Astrocyte of the hippocampus (primary cell): ENCODE measurements around the gene CSMD2.

ENCODE experiments used
- DNase-seq: peaks from one replicate; pipeline ENCODE4 v3.0.0; 2011; ENCODE audit warnings: low read depth, low spot score

CSMD2 gene

DNA sequence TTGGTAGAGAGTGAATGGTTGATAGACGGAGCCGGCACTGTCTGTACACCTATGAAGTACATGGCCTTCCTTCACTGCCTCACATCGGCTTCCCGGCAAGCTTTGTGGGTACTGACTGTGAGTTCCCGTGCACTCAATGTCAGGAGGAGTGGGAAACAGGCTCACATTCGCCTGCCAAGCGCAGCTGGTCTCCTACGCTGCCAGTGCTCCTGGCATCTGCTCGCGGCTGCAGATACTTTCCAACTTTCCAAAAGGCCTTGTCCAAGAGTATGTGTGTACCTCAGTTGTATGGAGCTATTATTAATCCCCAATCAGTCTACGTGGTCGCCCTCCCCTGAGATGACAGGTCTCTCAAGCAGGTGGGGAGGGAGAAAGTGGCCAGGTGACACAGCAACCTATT, 511.8 kb downstream of the CSMD2 start:
- DNase-seq, result no peak

DNA sequence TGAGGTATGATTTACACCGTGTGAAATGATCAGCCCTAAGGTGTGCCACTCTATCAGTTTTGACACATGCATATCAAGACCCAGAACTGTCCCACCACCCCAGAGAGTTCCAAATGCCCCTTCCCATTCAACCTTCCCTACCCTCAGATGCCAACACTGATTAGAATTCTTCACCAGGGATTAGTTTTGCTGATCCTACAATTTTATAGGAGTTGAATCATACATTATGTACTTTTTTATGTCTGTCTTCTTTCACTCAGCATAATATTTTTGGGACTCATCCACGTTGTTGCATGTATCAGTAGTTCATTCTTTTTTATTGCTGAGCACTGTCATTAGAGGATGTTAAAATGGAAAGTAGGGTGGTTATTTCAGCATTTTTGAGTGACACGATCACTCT, 514.3 kb downstream of the CSMD2 start:
- DNase-seq, result no peak

DNA sequence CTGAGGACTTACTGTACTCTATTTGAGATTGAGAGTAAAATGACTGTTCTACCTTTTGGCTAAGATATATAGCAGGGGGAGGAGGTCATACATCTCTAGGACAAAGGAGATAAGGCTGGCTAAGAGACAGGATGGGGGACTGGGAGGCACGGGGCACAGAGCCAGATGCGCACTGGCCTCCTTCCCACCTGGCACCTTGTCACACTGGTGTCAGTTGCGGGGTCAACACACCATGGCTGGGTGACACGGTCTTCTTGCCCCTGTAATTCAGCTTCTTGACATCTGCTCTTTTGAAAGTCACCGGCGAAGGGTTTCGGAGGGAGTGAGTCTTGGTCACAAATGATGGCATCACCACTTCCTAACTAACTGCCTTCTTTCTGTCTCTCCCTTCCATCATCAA, 515.3 kb downstream of the CSMD2 start:
- no peak for DNase-seq

DNA sequence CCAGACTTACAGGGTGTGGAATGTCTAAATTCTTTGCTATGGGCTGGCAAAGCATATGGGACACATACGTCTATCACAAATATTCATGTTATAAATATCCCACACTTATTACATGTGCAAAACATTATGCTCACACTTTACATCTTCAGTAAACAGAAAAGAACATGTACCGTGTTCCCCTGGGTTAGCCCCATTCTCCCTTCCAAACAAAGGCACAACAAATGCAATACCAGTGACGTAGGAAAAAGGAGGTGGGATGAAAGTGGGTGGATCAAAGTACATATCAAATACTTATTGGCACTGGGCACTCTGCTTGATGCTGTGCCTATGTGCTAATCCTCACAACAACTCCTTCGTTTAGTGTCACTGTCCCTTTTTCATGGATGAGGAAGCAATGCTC, 521.8 kb downstream of the CSMD2 start:
- no peak for DNase-seq

DNA sequence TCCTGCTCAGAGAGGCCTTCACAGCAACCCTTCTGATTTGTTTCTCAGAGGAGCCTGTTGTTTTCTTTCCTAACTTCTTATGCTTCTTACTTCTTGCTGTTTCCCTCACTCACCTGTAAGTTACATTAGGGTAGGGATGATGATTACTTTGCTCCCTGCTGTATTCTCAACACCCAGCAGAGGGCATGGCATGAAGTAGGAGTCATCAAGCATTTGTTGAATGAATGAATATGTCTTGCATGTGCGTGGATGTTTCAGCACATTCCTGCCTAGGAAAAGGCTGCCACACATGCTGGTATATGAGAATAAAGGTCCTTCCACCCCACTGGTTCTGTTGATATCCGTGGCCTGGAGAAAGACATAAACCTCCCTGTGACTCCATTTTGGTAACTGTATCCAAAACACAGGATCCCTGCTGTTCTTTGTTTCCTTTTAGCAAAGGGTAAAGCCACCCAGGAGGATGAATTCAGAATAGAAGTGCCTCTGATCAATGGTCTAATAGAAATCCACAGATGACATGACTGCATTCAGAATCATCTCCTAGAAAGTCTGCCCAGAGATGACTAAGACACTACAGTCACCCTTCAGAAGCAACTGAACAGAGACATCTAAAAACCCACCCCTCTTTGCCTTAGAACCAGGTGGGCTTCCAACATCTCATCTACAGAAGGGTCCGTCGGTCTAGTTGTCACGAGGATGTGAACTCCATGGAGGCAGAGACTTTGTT, 523.8 kb downstream of the CSMD2 start:
- DNase-seq, result peak; percentile 57

DNA sequence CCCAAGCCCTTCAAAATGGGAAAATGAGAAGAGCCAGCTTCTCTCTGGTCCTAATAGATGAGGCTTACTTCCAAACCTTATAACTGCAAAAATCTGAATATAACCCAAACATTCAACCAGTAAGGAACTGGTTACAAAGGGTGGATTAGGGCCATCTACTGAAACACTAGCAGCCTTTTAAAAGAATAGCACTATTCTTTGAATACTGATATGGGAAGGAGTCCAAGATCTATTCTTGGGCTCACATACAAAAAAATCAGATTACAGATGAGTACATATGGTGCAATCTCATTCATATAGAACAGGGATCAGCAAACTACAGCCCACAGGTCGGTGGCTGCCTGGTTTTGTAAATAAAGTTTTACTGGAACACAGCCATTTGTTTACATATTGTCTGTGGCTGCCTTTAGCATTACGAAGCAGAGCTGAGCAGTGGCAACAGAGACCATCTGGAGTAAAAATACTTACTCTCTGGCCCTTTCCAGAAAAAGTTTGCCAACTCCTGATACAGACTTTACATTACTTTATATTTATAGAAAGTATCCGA, 524.8 kb downstream of the CSMD2 start:
- DNase-seq, result peak; percentile 39

DNA sequence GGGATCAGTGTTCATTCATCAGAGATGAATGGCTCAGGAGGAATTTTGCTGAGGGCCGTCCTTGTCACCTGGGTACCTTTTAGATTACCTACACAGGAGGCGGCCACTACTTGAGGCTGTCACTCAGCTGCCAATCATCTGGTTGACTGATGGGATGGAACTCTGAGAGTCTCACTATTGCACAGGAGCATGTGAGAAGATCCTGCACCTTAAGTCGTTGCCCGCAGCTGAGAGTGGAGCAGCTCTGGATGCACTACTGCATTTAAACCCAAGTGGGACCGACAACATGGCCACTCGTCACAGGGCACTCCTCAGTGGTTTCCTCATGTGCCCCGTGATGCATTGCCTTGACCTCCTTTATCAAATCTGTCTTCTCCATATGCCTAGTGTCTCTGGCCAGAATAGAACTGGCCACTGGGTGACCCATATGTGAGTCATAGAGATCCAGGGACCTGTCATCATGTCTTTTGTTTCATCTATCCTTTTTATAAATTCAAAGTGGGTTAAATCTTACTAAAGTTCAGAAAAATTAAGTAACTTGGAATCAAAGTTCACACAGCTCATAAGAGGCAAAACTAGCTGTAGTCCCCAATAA, 527.1 kb downstream of the CSMD2 start:
- DNase-seq, result no peak

DNA sequence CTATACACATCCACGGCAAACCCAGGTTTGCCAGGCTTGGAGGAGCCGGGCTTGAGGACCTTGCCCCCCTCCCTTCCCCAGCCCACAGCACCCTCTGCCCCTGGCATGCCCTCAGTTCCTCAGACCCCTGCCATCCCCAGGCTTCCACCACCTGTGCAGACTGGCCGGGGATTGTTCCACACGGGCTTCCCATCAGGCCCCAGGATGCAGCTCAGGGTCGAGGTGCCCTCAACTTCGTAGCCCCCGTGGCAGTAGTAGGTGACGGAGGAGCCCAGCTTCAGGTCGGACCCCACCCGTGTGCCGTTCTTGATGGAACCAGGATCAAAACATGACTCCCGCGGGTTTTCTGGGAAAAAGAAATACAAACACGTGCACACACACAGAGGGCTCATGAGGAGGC, 528.8 kb downstream of the CSMD2 start:
- no peak for DNase-seq

DNA sequence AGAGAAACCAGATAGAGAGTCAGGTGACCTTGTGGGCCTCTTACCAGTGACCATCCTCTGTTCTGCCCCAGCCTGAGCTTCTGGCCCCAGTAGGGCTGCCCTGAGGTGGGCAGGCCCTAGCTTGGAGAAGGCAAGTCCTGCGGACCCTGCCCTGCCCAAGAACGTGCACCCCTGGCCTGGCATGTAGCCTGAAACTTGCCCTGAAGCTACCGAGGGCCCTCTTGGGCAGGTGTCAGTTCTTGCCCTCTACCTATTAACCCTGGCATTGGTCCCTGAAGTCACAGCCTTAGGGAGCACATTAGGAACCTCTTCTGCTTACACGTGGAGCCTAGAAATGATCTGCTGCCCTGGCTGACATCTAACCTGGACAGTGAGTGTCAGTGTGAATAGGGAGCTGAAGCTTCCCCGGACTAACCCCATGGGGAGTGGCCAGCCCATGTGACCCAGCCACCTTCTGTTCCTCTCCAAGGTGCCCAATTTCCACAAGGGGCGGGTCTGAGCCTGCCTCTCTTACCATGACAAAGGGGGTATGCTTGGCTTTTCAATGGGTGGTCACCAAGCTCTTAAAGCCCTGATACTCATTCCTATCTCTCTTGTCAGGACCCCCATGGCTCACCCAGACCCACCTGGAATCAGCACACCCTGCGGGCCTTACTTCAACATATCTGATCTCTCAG, 529.6 kb downstream of the CSMD2 start:
- DNase-seq, result no peak

DNA sequence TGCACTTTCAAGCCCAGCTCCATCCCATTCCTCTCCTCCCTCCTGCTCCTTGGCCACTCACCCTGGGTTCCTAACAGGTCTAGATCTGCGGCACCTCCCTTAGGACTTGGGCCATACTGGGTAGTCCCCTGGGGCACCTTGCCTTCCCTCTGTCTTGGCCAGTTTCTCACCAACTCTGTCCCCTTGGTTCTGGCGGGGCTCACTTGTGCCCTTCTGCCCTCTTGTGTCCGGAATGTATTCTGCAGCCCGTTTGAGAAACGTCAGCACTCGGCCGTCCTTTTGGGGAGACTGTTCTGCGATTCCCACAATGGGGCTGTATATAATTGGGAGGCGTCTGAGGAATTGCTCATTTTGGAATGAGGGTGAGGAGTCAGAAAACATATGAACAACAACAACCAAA, 530.2 kb downstream of the CSMD2 start:
- DNase-seq, result peak; percentile 56

DNA sequence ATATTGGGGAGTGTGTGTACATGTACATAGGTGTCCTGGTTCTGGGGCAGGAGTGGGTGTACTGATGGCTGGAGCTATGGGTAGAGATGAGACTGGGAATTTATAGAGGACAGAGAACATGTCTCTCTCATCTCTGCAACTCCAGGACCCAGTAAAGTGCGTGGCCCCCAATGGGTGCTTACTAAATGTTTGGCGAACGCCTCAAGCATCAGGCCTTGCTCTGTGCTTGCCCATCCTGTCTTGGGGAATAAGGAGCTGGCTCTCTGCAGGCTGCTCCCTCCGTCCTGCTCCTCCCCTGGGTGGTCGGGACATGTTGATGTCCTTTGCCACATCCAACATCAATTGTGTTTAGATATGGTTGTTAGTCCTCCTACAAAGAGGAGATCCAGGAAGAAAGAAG, 530.9 kb downstream of the CSMD2 start:
- DNase-seq, result no peak

DNA sequence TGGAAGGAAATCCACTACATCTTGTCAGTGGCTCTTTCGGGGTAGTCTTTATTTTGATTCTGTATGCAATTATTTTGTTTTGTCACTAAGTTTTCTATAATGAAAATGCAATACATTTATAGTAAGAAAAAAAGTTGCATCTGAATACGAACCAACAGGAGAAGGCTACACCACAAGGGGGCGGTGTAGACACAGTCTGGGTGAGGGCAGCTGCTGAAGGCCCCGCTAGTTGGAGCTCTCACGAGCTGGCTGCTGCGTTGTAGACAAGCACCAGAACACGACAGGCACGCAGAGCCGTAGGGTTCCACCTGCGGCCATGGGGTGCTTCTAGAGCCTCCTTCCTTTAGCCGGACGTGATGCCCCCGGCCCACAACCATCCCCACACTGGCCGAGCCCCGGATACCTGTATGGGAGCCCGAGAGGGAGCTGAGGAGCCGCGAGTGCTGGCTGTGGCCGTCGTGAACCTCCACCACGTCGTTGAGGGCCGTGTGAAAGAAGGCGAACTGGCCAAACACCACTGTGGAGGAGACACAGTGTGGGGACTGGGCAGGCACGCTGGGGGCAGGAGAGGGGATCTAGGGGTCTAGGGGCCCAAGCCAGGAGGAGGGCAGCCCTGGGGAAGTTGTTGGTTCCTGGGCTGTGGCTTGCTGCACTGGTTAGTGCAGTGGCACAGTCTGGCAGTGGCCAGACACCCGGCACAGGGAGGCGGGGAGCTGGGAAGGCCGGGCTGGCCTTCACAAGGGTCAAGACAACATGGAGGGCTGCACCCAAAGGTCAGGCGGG, 531.8 kb downstream of the CSMD2 start:
- DNase-seq, result peak; percentile 94

DNA sequence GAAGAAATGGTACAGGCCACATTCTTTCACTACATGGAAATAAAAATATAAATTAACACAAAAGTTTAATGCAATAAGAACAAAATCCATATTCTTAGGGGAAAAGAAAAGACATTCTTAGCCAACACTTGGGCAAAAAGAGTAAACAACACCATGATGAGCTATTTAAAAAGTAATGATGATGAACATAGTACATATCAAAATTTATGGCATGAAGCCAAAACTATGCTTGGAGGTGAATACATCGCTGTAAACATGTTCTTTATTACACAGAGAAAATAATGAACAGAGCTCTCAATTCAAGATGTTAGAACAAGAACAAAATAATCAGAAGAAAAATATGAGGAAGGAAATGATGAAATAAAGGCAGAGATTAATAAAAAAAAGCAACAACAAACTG, 534.3 kb downstream of the CSMD2 start:
- no peak for DNase-seq

DNA sequence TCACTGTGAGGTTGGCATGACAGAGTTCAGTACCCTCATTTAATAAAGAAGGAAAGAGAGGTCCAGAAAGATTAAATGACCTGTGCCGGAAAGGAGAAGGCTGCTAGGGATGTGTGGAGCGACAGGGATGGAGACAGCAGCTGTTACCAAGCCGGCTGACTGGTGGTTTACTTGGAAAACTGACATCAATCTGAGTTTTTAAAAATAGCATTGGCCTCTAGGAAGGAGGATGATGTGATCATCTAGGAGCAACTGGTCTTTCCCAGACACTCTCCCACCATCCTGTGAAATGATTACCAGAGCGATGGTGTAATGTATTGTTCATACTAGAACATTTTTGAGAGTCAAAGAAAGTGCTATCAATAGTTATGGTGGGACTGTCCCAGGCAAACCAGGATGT, 538.2 kb downstream of the CSMD2 start:
- no peak for DNase-seq

DNA sequence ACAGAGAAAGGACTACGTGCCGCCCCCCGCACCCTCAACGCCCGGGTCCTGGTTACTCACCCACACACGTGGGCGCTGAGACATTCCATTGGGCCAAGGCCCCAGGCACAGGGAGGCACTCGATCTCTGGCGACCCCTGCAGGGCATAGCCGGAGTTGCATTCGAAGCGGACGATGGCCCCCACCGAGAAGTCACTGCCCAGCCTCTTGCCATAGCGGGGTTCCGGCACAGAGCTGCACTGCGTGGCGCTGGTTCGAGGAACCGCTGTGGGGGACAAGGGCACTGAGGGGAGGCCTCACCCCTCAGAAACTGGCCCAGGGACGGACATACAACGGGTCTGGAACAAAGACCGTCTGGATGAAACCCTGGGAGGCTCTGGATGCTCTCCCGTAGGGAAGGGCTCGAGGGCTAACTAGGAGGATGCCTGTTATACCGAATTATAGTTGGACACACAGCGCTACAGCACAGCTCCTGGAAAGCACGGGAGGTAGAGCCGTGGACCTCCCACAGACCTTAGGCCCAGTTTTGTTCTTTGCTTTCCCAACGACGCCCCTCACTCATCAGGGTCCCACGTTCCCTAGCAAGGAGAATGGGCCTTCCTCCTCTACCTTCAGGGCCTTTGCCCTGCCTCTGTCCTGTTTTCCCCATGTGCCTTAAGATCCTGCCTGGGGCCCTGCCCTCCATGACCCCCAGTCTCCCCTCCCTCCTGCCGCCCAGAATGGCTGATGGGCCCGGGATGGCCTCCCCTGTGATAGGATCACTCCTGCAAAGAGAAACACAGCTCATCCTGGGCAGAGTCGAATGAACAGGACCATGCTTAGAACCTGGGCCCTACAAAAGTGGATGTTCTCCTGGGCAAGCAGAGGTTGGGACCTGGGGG, 539.8 kb downstream of the CSMD2 start:
- DNase-seq, result no peak

DNA sequence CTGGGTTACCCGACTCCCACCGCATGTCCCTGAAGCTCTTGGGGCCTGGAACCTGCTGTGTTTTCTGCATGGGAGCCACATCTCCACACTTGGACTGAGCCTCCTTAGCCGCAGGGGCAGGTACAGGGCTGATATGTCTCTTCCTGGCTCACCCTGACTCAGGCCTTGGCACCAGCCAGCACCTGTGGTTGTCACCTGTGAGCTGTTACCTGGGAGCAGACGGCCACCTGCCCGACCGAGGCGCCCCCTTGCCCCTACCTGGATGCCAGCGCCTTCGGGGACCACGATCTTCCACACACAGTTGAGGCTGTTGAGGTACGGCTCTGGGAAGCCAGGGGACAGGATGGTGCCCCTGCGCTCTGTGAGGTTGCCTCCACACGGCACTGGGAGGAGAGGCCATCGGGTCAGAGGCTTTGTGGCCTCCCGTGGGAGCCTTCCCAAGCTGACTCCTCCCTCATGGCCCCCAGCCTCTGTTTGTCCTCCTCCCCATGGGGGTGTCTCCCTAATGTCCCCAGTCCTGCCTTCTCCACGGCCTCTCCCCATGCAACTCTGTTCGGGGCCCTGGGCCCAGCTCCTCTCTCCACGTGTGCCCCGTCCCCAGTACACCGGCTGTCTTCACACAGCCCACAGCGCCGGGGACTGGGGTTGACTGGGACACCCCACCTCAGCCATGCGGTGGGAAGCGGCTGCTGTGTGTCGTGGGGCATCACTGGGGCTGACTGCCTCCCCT, 540.6 kb downstream of the CSMD2 start:
- no peak for DNase-seq

DNA sequence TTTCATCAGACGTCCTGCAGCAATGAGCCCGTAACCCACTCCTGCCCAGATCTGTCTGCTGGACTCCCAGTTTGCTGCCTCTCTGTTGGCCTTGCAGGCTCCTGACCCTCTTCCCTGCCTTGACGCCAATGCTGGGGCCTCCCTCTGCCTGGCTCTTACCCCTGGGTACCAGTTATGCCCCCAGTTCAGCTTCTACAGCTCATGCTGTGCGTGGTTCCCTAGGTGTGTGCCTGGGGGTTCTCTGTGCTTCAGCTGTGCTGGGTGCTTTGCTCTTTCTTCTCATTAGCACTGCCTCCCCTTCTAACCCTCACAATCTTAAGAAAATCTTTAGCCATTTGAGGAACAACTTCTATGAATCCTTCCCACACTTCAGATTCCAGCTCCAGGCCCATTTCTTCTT, 541.2 kb downstream of the CSMD2 start:
- DNase-seq, result no peak

DNA sequence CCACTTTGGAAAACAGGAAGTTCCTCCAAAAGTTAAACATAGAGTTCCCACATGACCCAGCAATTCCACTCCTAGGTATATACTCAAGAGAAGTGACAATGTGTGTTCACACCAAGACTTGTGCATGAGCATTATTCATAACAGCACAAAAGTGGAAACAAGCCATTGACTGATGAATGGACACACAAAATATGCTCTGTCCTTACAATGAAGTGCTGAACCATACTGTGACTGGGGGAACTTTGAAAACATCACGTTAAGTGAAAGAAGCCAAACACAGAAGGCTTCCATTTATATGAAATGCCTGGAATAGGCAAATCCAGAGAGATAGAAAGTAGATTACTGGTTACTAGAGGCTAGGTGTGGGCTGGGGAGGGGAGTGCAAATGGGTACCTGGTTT, 542.3 kb downstream of the CSMD2 start:
- DNase-seq, result no peak

DNA sequence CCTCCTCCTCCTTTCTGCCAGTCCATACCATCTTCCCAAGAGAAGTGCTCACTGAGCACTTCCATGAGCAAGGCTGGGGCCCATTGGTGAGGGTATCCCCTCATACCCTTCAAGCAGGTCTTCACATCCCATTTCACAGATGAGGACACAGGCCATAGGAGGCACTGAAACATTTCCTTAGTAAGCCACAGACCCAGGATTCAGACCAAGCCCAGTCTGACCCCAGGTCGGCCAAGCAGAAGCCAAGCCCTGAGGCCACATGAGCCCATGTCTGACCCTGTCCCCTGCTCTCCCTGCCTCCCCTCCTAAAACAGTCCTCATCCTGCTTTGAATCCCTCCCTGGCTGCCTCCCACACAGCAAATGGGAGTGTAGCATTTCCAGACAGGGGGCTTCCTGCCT, 546.4 kb downstream of the CSMD2 start:
- DNase-seq, result no peak

DNA sequence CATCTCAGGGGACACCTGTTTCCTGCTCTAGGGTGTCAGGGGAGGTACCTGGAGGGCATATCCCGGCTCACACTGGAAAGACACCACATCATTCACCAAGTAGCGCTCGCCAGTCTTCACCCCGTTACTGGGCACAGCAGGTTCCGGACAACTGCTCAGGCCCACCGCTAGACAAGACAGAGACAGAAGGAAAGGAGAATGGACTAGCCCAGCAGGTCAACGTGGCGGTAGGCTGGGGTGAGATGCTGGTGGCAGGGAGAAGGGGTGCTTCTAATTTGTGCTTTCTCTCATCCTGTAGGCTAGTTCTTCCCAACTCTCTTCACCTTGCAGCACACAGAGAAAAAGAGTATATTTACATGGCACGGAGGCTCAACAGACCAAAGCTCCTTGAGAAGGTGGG, 547.6 kb downstream of the CSMD2 start:
- DNase-seq, result no peak
